Measurements from ENCODE around the gene ERBB2. TPM values are rescaled to one million over a fixed set of nuclear protein-coding genes. Genes with fewer than 3 reads are reported as not detected.
"Not testable (repeated sequence)": the region's sequence is repeated elsewhere in the genome, so short reads cannot be mapped to it uniquely, and the experiment has no call there.

Gene ERBB2
- total RNA-seq, 2 donors from 2014 or later, result 73.5 to 85.5 TPM

GRCh38 chr17:39688475-39688835 is 11.4 kb upstream of the ERBB2 start:
- Histone ChIP-seq H3K36me3 (peaks cover 9% of the 10 kb centered on the region), H3K4me3 (peak overlapping the region; percentile 75 to 76), H3K27ac (peak overlapping the region; percentile 93 to 94), H3K9me3 (no peaks in the 10 kb centered on the region), H3K27me3 (no peaks in the 10 kb centered on the region), H3K4me1 (peaks cover 0 to 19% of the 10 kb centered on the region in 2 donors)
- DNase-seq (ENCODE audit: low spot score), result no peak
- TF ChIP-seq, protein P1, sequence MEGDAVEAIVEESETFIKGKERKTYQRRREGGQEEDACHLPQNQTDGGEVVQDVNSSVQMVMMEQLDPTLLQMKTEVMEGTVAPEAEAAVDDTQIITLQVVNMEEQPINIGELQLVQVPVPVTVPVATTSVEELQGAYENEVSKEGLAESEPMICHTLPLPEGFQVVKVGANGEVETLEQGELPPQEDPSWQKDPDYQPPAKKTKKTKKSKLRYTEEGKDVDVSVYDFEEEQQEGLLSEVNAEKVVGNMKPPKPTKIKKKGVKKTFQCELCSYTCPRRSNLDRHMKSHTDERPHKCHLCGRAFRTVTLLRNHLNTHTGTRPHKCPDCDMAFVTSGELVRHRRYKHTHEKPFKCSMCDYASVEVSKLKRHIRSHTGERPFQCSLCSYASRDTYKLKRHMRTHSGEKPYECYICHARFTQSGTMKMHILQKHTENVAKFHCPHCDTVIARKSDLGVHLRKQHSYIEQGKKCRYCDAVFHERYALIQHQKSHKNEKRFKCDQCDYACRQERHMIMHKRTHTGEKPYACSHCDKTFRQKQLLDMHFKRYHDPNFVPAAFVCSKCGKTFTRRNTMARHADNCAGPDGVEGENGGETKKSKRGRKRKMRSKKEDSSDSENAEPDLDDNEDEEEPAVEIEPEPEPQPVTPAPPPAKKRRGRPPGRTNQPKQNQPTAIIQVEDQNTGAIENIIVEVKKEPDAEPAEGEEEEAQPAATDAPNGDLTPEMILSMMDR (IDR thresholded peaks at IDR 0.05), result no peak

GRCh38 chr17:39688945-39689344 is 10.9 kb upstream of the ERBB2 start:
- no peak for DNase-seq (ENCODE audit: low spot score)
- TF ChIP-seq, protein P1 (IDR thresholded peaks at IDR 0.05), result no peak
- H3K4me3 ChIP-seq, result no peak overlapping the region
- no peaks in the 10 kb centered on the region for H3K27me3 ChIP-seq
- H3K36me3 ChIP-seq, result peaks cover 9% of the 10 kb centered on the region
- H3K4me1 ChIP-seq, result peaks cover 0 to 19% of the 10 kb centered on the region in 2 donors
- no peaks in the 10 kb centered on the region for H3K9me3 ChIP-seq
- no peak overlapping the region for H3K27ac ChIP-seq

GRCh38 chr17:39694593-39694992 is 5.3 kb upstream of the ERBB2 start:
- H3K4me1 ChIP-seq, result peaks cover 0 to 6% of the 10 kb centered on the region in 2 donors
- TF ChIP-seq, protein P1 (IDR thresholded peaks at IDR 0.05), result no peak
- H3K27ac ChIP-seq, result no peak overlapping the region
- H3K4me3 ChIP-seq, result no peak overlapping the region
- no peaks in the 10 kb centered on the region for H3K9me3 ChIP-seq
- DNase-seq (ENCODE audit: low spot score), result no peak
- no peaks in the 10 kb centered on the region for H3K27me3 ChIP-seq
- H3K36me3 ChIP-seq, result no peaks in the 10 kb centered on the region

- H3K27ac ChIP-seq, result no peak overlapping the region
- no peaks in the 10 kb centered on the region for H3K27me3 ChIP-seq
- H3K4me1 ChIP-seq, result peaks cover 0 to 8% of the 10 kb centered on the region in 2 donors
- H3K4me3 ChIP-seq, result no peak overlapping the region
- DNase-seq (ENCODE audit: low spot score), result no peak
- no peaks in the 10 kb centered on the region for H3K36me3 ChIP-seq
- H3K9me3 ChIP-seq, result no peaks in the 10 kb centered on the region
- TF ChIP-seq, protein P1 (IDR thresholded peaks at IDR 0.05), result no peak
These were observed 4.8 kb upstream of the ERBB2 start for GRCh38 chr17:39695089-39695474.

- no peak overlapping the region for H3K27ac ChIP-seq
- H3K9me3 ChIP-seq, result no peaks in the 10 kb centered on the region
- H3K27me3 ChIP-seq, result no peaks in the 10 kb centered on the region
- H3K4me1 ChIP-seq, result peaks cover 0 to 20% of the 10 kb centered on the region in 2 donors
- DNase-seq (ENCODE audit: low spot score), result no peak
- no peak overlapping the region for H3K4me3 ChIP-seq
- TF ChIP-seq, protein P1 (IDR thresholded peaks at IDR 0.05), result no peak
- H3K36me3 ChIP-seq, result no peaks in the 10 kb centered on the region
These were observed 3.1 kb upstream of the ERBB2 start for GRCh38 chr17:39696731-39697130.

DNA sequence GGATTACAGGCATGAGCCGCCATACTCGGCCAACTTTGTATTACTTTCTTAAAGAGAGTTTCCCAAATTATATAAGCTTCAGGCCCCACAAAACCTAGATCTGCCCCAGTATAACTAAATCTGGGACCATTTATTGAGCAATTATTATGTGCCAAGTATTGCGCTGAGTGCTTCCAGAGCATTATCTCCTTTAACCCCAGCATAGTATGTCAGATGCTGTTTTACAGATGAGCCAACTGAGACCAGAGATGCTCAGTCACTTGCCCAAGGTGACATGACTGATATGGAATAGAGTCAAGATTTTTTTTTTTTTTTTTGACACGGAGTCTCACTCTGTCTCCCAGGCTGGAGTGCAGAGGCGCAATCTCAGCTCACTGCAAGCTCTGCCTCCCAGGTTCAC is 1.9 kb upstream of the ERBB2 start:
- Histone ChIP-seq H3K9me3 (no peaks in the 10 kb centered on the region), H3K27me3 (no peaks in the 10 kb centered on the region)
- TF ChIP-seq, protein P1 (IDR thresholded peaks at IDR 0.05), result no peak

DNA sequence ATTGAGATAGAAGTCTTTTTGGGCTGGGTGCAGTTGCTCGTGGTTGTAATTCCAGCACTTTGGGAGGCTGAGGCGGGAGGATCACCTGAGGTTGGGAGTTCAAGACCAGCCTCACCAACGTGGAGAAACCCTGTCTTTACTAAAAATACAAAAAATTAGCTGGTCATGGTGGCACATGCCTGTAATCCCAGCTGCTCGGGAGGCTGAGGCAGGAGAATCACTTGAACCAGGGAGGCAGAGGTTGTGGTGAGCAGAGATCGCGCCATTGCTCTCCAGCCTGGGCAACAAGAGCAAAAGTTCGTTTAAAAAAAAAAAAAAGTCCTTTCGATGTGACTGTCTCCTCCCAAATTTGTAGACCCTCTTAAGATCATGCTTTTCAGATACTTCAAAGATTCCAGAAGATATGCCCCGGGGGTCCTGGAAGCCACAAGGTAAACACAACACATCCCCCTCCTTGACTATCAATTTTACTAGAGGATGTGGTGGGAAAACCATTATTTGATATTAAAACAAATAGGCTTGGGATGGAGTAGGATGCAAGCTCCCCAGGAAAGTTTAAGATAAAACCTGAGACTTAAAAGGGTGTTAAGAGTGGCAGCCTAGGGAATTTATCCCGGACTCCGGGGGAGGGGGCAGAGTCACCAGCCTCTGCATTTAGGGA is 577 bp upstream of the ERBB2 start:
- not testable (repeated sequence) for H3K9me3 ChIP-seq; DNase-seq (ENCODE audit: low spot score); H3K27me3 ChIP-seq; H3K36me3 ChIP-seq
- Histone ChIP-seq H3K4me1 (peaks cover 0 to 46% of the 10 kb centered on the region in 2 donors), H3K4me3 (peak overlapping the region; percentile 93 to 99), H3K27ac (peak overlapping the region; percentile 90 to 92)

More for the DNA sequence above, 1.9 kb upstream of the ERBB2 start:
- DNase-seq (ENCODE audit: low spot score), result no peak
- Histone ChIP-seq H3K4me1 (peaks cover 0 to 32% of the 10 kb centered on the region in 2 donors), H3K27ac (no peak overlapping the region), H3K36me3 (no peaks in the 10 kb centered on the region), H3K4me3 (no peak overlapping the region)

All from right atrium auricular region (tissue), 2 donors.